SK-N-MC (cell line): ENCODE measurements around the gene LEAP2.

Source experiments
- EZH2 ChIP-seq: fragments of 200-600 bp; sonication (generic); IDR thresholded peaks from one replicate; pipeline ENCODE4 v1.6.1; 2017; ENCODE audit warnings: antibody characterized with exemption
- FOXP2 ChIP-seq: optimal IDR thresholded peaks from 2 replicates; pipeline ENCODE3; 2011; ENCODE audit warnings: mild to moderate bottlenecking, moderate library complexity; ENCODE audit not compliant: insufficient read depth; ENCODE audit errors: extremely low read length, control extremely low read depth
- POLR2AphosphoS5 ChIP-seq: IDR thresholded peaks from 2 replicates; pipeline ENCODE4 v1.6.1; 2012; ENCODE audit warnings: mild to moderate bottlenecking, low read depth, low read length, borderline replicate concordance

DNA sequence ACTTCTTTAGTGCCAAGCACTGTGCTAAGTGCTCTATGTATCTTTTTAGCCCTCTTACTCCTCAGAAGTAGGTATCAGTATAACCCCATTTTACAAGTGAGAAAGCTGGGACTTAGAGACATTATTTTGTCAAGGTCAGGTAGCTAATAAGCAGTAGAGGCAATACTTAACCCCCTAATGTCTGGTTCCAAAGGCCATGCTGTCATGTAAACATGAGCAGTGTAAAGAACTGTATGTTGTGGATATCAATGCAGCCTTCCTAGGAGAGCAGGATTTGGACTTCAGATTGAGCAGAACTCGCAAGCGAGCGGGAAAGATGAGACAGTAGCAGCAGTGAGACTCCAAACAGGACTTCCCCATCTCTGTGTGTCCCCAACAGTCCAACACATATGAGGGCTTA is 39.4 kb upstream of the LEAP2 start:
- TF ChIP-seq POLR2AphosphoS5: no peak
- TF ChIP-seq EZH2: no peak
- TF ChIP-seq FOXP2: no peak
